CD14-positive monocyte (primary cell): ENCODE data around the gene KIRREL3. TPM values are rescaled to one million over a fixed set of nuclear protein-coding genes. Genes with fewer than 3 reads are reported as not detected.

Experiments used
- DNase-seq, 3 donors: peaks; one replicate each; pipeline ENCODE4 v3.0.0-alpha.2; 2011 to 2022
- H2AFZ ChIP-seq: 2 replicates; pipeline ENCODE4 v1.6.0; 2012; ENCODE audit warnings: mild to moderate bottlenecking, low read depth, low read length, inconsistent platforms; ENCODE audit not compliant: insufficient read depth, poor library complexity, severe bottlenecking
- H3K27ac ChIP-seq, 2 donors: 1 replicate in 1 of 2; 2 replicates in 1 of 2; pipeline ENCODE4 v1.5.1; 2012 to 2013; ENCODE audit warnings: low read length in 2 of 2, control low read depth in 1 of 2, inconsistent platforms in 1 of 2, low read depth in 1 of 2, mild to moderate bottlenecking in 1 of 2
- H3K27me3 ChIP-seq, 2 donors: one replicate each; pipeline versions ENCODE4 v1.6.0 to v1.6.1; 2011 to 2013; ENCODE audit warnings: low read length in 2 of 2; ENCODE audit not compliant: control insufficient read depth in 2 of 2, insufficient read depth in 2 of 2
- H3K36me3 ChIP-seq, 2 donors: replicated peaks in 1 of 2; 1 replicate in 1 of 2; 2 replicates in 1 of 2; pipeline versions ENCODE4 v1.5.1 to v1.6.1; 2012 to 2013; ENCODE audit warnings: low read length in 2 of 2, control low read depth in 1 of 2, inconsistent platforms in 1 of 2, mild to moderate bottlenecking in 1 of 2; ENCODE audit not compliant: insufficient read depth in 2 of 2, control insufficient read depth in 1 of 2
- H3K4me1 ChIP-seq, 2 donors: 1 replicate in 1 of 2; 2 replicates in 1 of 2; pipeline versions ENCODE4 v1.5.1 to v1.6.1; 2012 to 2013; ENCODE audit warnings: low read length in 2 of 2, control low read depth in 1 of 2, inconsistent platforms in 1 of 2, mild to moderate bottlenecking in 1 of 2, moderate library complexity in 1 of 2; ENCODE audit not compliant: insufficient read depth in 2 of 2, control insufficient read depth in 1 of 2
- H3K4me2 ChIP-seq: replicated peaks from 2 replicates; pipeline ENCODE3; 2012; ENCODE audit warnings: low read length, moderate library complexity, mild to moderate bottlenecking; ENCODE audit not compliant: poor library complexity, severe bottlenecking; ENCODE audit errors: extremely low read depth
- H3K4me3 ChIP-seq, 3 experiments: fragments of 200-600 bp in 1 of 3; sonication (generic) in 1 of 3; replicated peaks in 1 of 3; 1 replicate in 2 of 3; 2 replicates in 1 of 3; pipeline ENCODE4 v1.5.1; 2011 to 2013; ENCODE audit warnings: low read length in 3 of 3, mild to moderate bottlenecking in 3 of 3, control low read depth in 2 of 3, low read depth in 2 of 3, inconsistent platforms in 1 of 3, moderate library complexity in 1 of 3
- H3K79me2 ChIP-seq: 2 replicates; pipeline ENCODE4 v1.6.0; 2012; ENCODE audit warnings: mild to moderate bottlenecking, control low read depth, inconsistent platforms, low read length, moderate library complexity; ENCODE audit not compliant: insufficient read depth
- H3K9ac ChIP-seq: 2 replicates; pipeline ENCODE4 v1.6.0; 2017; ENCODE audit warnings: low read length, mild to moderate bottlenecking; ENCODE audit not compliant: insufficient read depth, poor library complexity, severe bottlenecking
- H3K9me3 ChIP-seq, 2 donors: replicated peaks in 1 of 2; 1 replicate in 1 of 2; 2 replicates in 1 of 2; pipeline versions ENCODE4 v1.5.1 to v1.6.1; 2012 to 2013; ENCODE audit warnings: low read length in 2 of 2, control low read depth in 1 of 2; ENCODE audit not compliant: control insufficient read depth in 1 of 2, insufficient read depth in 1 of 2
- H4K20me1 ChIP-seq: 2 replicates; pipeline ENCODE4 v1.6.0; 2012; ENCODE audit warnings: mild to moderate bottlenecking, low read length, control low read depth, moderate library complexity; ENCODE audit not compliant: insufficient read depth
- H3K27ac Mint-ChIP-seq, 7 donors: one replicate each; pipeline ENCODE4 v1.8.0; 2020; ENCODE audit warnings: mild to moderate bottlenecking in 7 of 7, mixed read lengths in 7 of 7, moderate library complexity in 6 of 7, inconsistent platforms in 2 of 7
- H3K27me3 Mint-ChIP-seq, 3 donors: one replicate each; pipeline ENCODE4 v1.8.0; 2021 to 2022; ENCODE audit warnings: low read depth in 3 of 3, mild to moderate bottlenecking in 3 of 3, mixed read lengths in 3 of 3, moderate library complexity in 3 of 3, inconsistent platforms in 1 of 3
- H3K36me3 Mint-ChIP-seq, 2 donors: one replicate each; pipeline ENCODE4 v1.8.0; 2020; ENCODE audit warnings: mixed read lengths in 2 of 2, inconsistent platforms in 1 of 2, mild to moderate bottlenecking in 1 of 2
- H3K4me1 Mint-ChIP-seq: one replicate; pipeline ENCODE4 v1.8.0; 2020; ENCODE audit warnings: mild to moderate bottlenecking, mixed read lengths
- H3K4me3 Mint-ChIP-seq, 2 donors: one replicate each; pipeline ENCODE4 v1.8.0; 2020; ENCODE audit warnings: mild to moderate bottlenecking in 2 of 2, mixed read lengths in 2 of 2, moderate library complexity in 1 of 2
- H3K9me3 Mint-ChIP-seq, 7 donors: one replicate each; pipeline ENCODE4 v1.8.0; 2020 to 2022; ENCODE audit warnings: mixed read lengths in 7 of 7, mild to moderate bottlenecking in 6 of 7, moderate library complexity in 6 of 7, inconsistent platforms in 2 of 7
- WGBS: methylation state at CpG from one replicate; pipeline ENCODE4 v1.1.5; 2013; ENCODE audit warnings: missing lambda C conversion rate; ENCODE audit not compliant: insufficient coverage; 5-methylcytosine and 5-hydroxymethylcytosine counted together
- intact Hi-C, 2 donors: fragments of 100-400 bp; cut with micrococcal nuclease; formaldehyde crosslinking; loops; one replicate each; pipeline versions ENCODE4 v1.15.0 to v1.15.1; 2023
- polyA plus RNA-seq, 3 donors: library from polyadenylated mRNA; depleted of rRNA in 1 of 3; unstranded in 2 of 3; stranded (reverse) in 1 of 3; fragments of 300-500 nt in 2 of 3; fragments of >200 nt in 1 of 3; fragmentation: Illumina TruSeq in 2 of 3; gene quantifications; 1 replicate in 2 of 3; 2 replicates in 1 of 3; pipeline ENCODE4 v1.2.3, GENCODE V29; 2012 to 2021
- TF ChIP-seq, protein P1 (sequence below): fragments of 200-600 bp; IDR thresholded peaks from one replicate; pipeline ENCODE4 v1.8.0; 2022; ENCODE audit warnings: antibody characterized with exemption, mild to moderate bottlenecking

Gene KIRREL3
- polyA plus RNA-seq, 3 donors: not detected

DNA sequence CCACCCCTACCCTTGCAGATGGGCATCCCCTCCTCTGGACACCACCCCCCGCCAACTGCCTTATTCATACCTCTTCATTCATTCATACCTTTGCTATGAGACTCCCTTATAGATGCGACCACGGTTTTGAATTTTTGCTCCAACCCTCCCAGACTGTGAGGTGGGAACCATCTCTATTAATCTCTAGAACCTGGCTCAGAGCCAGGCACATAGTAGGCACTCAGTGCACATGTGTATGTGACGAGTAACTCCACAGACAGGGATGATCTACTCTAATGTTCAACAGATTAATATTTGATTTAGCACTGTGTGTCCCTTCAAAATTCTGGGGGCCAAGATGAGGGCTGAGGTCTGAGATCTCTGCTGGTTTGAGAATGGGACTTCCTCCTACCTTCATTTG, 424.7 kb downstream of the KIRREL3 start:
- no peaks in the 10 kb centered on the region for H4K20me1 ChIP-seq
- peaks cover 0 to 2% (median 0%) of the 10 kb centered on the region in 7 donors for H3K9me3 Mint-ChIP-seq
- H3K4me1 ChIP-seq: no peaks in the 10 kb centered on the region
- peak overlapping the region in 1 of 2 donors; percentile 24 for H3K4me3 Mint-ChIP-seq
- H3K79me2 ChIP-seq: no peaks in the 10 kb centered on the region
- no peak overlapping the region for H3K4me3 ChIP-seq
- TF ChIP-seq, protein P1, sequence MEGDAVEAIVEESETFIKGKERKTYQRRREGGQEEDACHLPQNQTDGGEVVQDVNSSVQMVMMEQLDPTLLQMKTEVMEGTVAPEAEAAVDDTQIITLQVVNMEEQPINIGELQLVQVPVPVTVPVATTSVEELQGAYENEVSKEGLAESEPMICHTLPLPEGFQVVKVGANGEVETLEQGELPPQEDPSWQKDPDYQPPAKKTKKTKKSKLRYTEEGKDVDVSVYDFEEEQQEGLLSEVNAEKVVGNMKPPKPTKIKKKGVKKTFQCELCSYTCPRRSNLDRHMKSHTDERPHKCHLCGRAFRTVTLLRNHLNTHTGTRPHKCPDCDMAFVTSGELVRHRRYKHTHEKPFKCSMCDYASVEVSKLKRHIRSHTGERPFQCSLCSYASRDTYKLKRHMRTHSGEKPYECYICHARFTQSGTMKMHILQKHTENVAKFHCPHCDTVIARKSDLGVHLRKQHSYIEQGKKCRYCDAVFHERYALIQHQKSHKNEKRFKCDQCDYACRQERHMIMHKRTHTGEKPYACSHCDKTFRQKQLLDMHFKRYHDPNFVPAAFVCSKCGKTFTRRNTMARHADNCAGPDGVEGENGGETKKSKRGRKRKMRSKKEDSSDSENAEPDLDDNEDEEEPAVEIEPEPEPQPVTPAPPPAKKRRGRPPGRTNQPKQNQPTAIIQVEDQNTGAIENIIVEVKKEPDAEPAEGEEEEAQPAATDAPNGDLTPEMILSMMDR: no peak
- no peaks in the 10 kb centered on the region for H3K36me3 ChIP-seq
- DNase-seq: no peak
- no peaks in the 10 kb centered on the region for H3K4me1 Mint-ChIP-seq
- H3K9me3 ChIP-seq: no peaks in the 10 kb centered on the region
- H3K27ac ChIP-seq: no peak overlapping the region
- no peak overlapping the region for H2AFZ ChIP-seq
- H3K4me2 ChIP-seq: no peak overlapping the region
- WGBS: no CpG with 5 or more reads among the region's 4 CpGs
- H3K36me3 Mint-ChIP-seq: no peaks in the 10 kb centered on the region
- H3K27me3 ChIP-seq: no peaks in the 10 kb centered on the region
- intact Hi-C loops: no loop called here
- H3K27ac Mint-ChIP-seq: no peak overlapping the region
- peaks cover 5 to 10% (median 10%) of the 10 kb centered on the region in 3 donors for H3K27me3 Mint-ChIP-seq
- no peak overlapping the region for H3K9ac ChIP-seq

DNA sequence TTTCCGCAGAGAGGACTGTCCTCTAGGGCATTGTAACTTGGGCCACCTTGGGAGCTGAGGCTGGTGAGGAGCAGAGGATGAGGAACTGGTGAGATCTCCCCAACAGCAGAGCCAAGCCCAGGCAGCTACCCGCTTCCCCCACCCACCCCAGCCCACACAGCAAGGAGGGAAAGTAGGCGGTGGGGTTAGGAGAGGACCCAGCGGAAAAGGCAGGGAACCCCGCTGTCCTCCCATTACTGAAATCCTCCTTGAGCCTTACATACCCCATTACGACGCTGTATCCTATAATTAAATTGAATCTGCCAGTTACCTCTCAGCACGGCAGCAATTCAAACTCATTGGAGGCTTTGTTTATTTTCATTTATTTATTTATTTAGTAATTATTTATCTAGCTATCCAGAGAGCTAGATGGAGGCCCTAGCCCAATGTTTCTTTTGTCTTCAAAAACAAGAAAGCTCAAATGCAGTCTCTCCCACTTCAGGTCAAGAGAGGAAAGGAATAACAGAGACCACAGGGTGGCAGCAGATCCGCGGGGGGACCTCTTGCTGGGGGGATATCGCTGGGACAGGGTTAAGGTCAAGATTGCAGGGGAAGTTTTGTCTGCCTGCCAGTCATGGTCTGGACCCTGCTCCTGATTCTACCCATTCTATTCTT, 427.1 kb downstream of the KIRREL3 start:
- Histone ChIP-seq H2AFZ (no peak overlapping the region), H3K9ac (no peak overlapping the region), H4K20me1 (no peaks in the 10 kb centered on the region), H3K36me3 (no peaks in the 10 kb centered on the region), H3K4me1 (no peaks in the 10 kb centered on the region), H3K9me3 (no peaks in the 10 kb centered on the region), H3K27ac (no peak overlapping the region), H3K4me2 (no peak overlapping the region), H3K4me3 (no peak overlapping the region), H3K79me2 (no peaks in the 10 kb centered on the region), H3K27me3 (no peaks in the 10 kb centered on the region)
- no peak overlapping the region for H3K27ac Mint-ChIP-seq
- no peaks in the 10 kb centered on the region for H3K4me1 Mint-ChIP-seq
- H3K9me3 Mint-ChIP-seq: peaks cover 0 to 2% (median 0%) of the 10 kb centered on the region in 7 donors
- H3K4me3 Mint-ChIP-seq: no peak overlapping the region
- no CpG with 5 or more reads among the region's 11 CpGs for WGBS
- TF ChIP-seq, protein P1: no peak
- no peak for DNase-seq
- no peaks in the 10 kb centered on the region for H3K36me3 Mint-ChIP-seq
- intact Hi-C loops: no loop called here
- peaks cover 5 to 7% (median 7%) of the 10 kb centered on the region in 3 donors for H3K27me3 Mint-ChIP-seq
